ENCODE results near the gene CDO1.

DNA sequence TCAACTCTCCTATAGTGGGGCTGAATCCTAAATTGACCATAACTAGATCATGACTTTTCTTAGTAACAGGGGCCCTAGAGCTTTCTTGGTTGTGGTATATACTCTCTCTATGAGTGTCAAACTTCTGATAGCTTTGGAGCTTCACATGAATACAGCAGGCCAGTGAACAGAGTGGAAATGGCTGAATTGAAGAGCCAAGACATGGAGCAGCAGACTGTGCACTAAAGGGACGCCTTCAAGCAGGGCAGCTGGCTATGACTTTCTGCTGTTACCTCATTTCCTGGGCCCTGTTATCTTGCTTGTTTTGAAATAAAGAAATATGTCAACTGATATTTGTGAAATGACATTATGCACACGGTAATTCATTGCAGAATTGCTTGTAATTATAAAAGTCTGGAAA, 16.4 kb downstream of the CDO1 start:
- TF ChIP-seq TAF1 (IDR thresholded peaks at IDR 0.05; ENCODE audit: low read depth, low read length), result no peak
- TF ChIP-seq POLR2A (IDR thresholded peaks at IDR 0.05; ENCODE audit: low read depth, low read length), result no peak
- TF ChIP-seq POLR2AphosphoS5 (IDR thresholded peaks at IDR 0.05; ENCODE audit: low read depth, low read length), result no peak
- TF ChIP-seq SPI1 (IDR thresholded peaks at IDR 0.05; ENCODE audit: low read depth, low read length), result no peak

All from GM12891 (cell line).